Measurements from ENCODE around the gene ACAP2. TPM values are rescaled to one million over a fixed set of nuclear protein-coding genes. Genes with fewer than 3 reads are reported as not detected.

ACAP2 gene
- total RNA-seq, 6 experiments from 2014 or later, result 37.7 to 47.1 (median 45.2) TPM

DNA sequence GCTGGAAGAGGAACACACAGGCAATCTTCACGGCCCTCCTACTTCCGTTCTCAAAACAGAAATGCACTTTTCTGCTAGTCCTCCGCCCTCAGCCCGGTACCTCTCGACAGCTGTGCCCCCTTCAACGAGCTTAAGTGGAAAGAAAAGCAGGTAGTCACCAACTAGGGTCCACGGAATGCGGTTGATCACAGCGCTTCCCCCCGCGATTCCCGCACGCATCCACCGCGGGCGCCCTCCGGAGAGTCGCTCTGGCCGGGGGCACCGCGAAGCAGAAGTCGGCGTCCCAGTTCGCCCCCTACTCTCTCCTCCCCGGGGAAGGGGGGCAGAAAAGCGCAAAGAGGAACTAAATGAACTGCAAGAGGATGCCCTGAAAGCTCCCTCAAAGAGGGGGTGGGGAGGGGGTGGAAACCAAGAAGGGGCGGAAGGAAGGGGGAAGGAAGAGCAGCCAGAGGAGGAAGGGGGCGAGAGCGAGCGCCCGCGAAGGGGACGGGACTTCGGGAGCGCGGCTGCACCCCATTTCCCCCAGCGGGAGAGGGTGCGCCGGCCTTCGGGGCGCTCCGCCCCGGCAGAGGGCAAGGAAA lies 738 bp downstream of the ACAP2 start:
- Mint-ChIP-seq H3K4me1 (ENCODE audit: low read depth) (peaks cover 34% of the 10 kb centered on the region), H3K36me3 (ENCODE audit: low read depth) (no peaks in the 10 kb centered on the region), H3K27ac (peak overlapping the region; percentile 91), H3K27me3 (ENCODE audit: insufficient read depth) (no peaks in the 10 kb centered on the region), H3K4me3 (peak overlapping the region; percentile 97), H3K9me3 (no peaks in the 10 kb centered on the region)
- TF ChIP-seq, protein P1, sequence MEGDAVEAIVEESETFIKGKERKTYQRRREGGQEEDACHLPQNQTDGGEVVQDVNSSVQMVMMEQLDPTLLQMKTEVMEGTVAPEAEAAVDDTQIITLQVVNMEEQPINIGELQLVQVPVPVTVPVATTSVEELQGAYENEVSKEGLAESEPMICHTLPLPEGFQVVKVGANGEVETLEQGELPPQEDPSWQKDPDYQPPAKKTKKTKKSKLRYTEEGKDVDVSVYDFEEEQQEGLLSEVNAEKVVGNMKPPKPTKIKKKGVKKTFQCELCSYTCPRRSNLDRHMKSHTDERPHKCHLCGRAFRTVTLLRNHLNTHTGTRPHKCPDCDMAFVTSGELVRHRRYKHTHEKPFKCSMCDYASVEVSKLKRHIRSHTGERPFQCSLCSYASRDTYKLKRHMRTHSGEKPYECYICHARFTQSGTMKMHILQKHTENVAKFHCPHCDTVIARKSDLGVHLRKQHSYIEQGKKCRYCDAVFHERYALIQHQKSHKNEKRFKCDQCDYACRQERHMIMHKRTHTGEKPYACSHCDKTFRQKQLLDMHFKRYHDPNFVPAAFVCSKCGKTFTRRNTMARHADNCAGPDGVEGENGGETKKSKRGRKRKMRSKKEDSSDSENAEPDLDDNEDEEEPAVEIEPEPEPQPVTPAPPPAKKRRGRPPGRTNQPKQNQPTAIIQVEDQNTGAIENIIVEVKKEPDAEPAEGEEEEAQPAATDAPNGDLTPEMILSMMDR (IDR thresholded peaks at IDR 0.05), result no peak; the same call in none of the 2 replicates
- DNase-seq, result no peak

DNA sequence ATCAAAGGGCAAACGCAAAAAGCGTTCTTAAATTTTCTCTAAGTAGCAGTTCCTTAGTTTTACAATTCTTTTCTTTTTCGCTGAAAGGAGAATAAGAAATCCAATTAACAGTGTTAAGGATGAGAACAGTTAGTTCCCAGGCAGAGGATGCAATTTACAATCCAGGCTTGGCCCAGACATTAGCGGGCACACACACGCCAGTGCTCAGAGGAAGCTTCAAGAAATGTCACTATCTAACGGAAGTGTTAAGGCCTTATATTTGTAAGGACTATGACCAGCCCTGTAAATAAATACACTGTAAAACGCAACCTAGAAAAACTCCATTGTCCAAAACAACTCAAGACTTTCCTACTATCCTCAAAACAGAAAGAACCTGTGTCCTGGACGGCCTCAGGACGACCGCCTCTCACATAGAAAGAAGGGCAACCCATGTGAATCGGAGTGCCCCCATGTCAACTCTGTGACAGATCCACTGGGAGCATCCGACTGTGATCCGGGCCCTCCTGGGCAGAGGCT lies 1.3 kb downstream of the ACAP2 start:
- H3K4me3 Mint-ChIP-seq, result peak overlapping the region; percentile 97
- peak overlapping the region; percentile 91 for H3K27ac Mint-ChIP-seq
- TF ChIP-seq, protein P1 (IDR thresholded peaks at IDR 0.05), result no peak
- H3K27me3 Mint-ChIP-seq (ENCODE audit: insufficient read depth), result no peaks in the 10 kb centered on the region
- H3K36me3 Mint-ChIP-seq (ENCODE audit: low read depth), result no peaks in the 10 kb centered on the region
- DNase-seq, result peak; percentile 39
- peaks cover 37% of the 10 kb centered on the region for H3K4me1 Mint-ChIP-seq (ENCODE audit: low read depth)
- no peaks in the 10 kb centered on the region for H3K9me3 Mint-ChIP-seq

DNA sequence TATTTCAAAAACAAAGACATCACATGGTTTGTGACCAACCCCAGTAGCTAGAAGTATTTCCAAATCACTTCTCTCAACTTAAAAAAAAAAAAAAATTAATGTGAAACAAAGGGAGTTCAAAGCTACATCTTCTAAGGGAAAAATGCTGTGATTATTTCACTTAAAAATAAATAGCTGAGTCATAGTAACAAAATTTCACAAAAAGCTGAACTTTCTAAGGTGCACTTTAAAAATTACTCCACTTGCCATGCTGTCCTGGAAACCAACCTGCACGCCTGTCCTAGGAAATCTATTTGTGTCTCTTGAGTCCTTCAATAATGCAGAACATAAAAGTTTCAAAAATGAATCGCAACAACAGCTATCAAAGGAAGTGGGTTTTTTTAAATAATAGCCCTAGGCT lies 1.8 kb downstream of the ACAP2 start:
- TF ChIP-seq, protein P1 (IDR thresholded peaks at IDR 0.05), result no peak
- peaks cover 42% of the 10 kb centered on the region for H3K4me1 Mint-ChIP-seq (ENCODE audit: low read depth)
- H3K27me3 Mint-ChIP-seq (ENCODE audit: insufficient read depth), result no peaks in the 10 kb centered on the region
- no peak for DNase-seq
- H3K27ac Mint-ChIP-seq, result peak overlapping the region; percentile 91
- H3K36me3 Mint-ChIP-seq (ENCODE audit: low read depth), result no peaks in the 10 kb centered on the region
- peak overlapping the region; percentile 97 for H3K4me3 Mint-ChIP-seq
- no peaks in the 10 kb centered on the region for H3K9me3 Mint-ChIP-seq

DNA sequence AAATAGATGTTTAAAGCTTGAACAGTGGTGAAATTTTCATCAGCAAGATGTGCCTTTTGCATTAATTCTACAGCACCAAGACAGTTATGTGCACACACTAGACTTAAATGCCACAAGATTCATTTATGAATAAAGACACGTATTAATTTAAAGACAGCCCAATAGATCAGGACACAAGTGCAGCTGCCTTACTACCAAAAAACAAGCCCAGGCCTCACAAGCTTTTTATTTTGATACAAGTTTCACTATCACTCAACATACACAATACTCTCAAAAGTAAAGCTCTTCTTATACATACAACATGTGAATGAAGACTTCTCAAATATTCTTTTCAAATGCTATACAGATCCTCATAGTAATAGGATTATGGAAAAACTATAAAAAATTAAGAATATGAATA lies 2.4 kb downstream of the ACAP2 start:
- Mint-ChIP-seq H3K36me3 (ENCODE audit: low read depth) (no peaks in the 10 kb centered on the region), H3K27ac (peak overlapping the region; percentile 37), H3K27me3 (ENCODE audit: insufficient read depth) (no peaks in the 10 kb centered on the region), H3K9me3 (no peaks in the 10 kb centered on the region), H3K4me1 (ENCODE audit: low read depth) (peaks cover 46% of the 10 kb centered on the region), H3K4me3 (peak overlapping the region; percentile 97)
- DNase-seq, result no peak
- TF ChIP-seq, protein P1 (IDR thresholded peaks at IDR 0.05), result no peak

DNA sequence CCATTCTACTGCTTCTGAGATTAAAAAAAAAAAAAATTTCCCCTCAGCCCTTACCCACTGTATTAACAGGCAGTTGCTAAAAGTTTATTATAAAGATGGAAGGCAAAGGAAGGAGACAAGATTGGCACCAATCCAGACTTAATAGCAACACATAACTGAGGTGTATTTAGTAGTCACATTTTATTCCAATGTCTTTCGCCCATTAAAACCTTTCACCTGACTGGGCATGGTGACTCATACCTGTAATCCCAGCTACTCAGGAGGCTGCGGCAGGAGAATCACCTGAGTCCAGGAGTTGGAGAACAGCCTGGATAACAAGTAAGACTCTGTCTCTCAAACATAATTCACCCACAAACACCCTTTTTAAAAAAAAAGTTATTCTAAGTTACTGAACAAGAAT lies 4.4 kb downstream of the ACAP2 start:
- TF ChIP-seq, protein P1 (IDR thresholded peaks at IDR 0.05), result no peak
- H3K4me1 Mint-ChIP-seq (ENCODE audit: low read depth), result peaks cover 42% of the 10 kb centered on the region
- no peaks in the 10 kb centered on the region for H3K27me3 Mint-ChIP-seq (ENCODE audit: insufficient read depth)
- no peak for DNase-seq
- no peak overlapping the region for H3K4me3 Mint-ChIP-seq
- H3K36me3 Mint-ChIP-seq (ENCODE audit: low read depth), result peaks cover 5% of the 10 kb centered on the region; the same call in 1 of the 2 replicates
- no peaks in the 10 kb centered on the region for H3K9me3 Mint-ChIP-seq
- H3K27ac Mint-ChIP-seq, result no peak overlapping the region

Measured in HFFc6 (cell line).